ENCODE measurements around the gene ST3GAL6.

DNA sequence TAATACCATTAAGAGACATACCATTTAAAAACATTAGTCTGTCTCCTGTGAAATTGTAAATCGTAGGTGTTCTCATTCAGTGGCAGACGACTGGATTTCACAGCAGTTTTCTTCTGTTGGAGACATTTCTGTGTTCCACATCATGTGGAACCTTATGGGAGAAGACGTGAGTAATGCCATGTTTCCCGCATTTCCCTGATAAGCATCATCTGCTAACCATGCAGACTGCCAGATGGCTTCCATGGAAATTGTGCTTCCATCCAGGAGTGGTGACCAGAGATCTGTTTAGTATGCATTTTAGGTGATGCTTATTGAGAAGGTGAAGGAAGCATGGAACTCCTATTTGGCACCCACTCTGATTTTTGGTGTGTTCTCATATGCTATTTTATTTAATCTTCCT, 28.4 kb upstream of the ST3GAL6 start:
- TF ChIP-seq POLR2A (IDR thresholded peaks at IDR 0.05), result no peak
- TF ChIP-seq, protein P1, sequence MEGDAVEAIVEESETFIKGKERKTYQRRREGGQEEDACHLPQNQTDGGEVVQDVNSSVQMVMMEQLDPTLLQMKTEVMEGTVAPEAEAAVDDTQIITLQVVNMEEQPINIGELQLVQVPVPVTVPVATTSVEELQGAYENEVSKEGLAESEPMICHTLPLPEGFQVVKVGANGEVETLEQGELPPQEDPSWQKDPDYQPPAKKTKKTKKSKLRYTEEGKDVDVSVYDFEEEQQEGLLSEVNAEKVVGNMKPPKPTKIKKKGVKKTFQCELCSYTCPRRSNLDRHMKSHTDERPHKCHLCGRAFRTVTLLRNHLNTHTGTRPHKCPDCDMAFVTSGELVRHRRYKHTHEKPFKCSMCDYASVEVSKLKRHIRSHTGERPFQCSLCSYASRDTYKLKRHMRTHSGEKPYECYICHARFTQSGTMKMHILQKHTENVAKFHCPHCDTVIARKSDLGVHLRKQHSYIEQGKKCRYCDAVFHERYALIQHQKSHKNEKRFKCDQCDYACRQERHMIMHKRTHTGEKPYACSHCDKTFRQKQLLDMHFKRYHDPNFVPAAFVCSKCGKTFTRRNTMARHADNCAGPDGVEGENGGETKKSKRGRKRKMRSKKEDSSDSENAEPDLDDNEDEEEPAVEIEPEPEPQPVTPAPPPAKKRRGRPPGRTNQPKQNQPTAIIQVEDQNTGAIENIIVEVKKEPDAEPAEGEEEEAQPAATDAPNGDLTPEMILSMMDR (IDR thresholded peaks at IDR 0.05), result no peak
